Activated B cell treated with CpG ODN at 0.5 μM for 24 hours (primary cell): ENCODE results near the gene CAMSAP3. TPM values are rescaled to one million over a fixed set of nuclear protein-coding genes. Genes with fewer than 3 reads are reported as not detected.

Experiments
- ATAC-seq: fragments of 200-7000 bp; cut with Tn5 transposase; one replicate; pipeline ENCODE4 v1.10.0; 2021; ENCODE audit warnings: low read depth, mild to moderate bottlenecking, moderate library complexity
- CTCF ChIA-PET: fragments of 350-600 bp; sonication (Branson Sonifier 250); formaldehyde crosslinking; loops from one replicate; lab custom pipeline; 2021; ENCODE audit warnings: antibody characterized with exemption; lab: Charles Lee
- POLR2A ChIA-PET: fragments of 350-600 bp; sonication (Branson Sonifier 250); formaldehyde crosslinking; loops from one replicate; lab custom pipeline; 2021; ENCODE audit warnings: antibody characterized with exemption; lab: Charles Lee
- DNase-seq: peaks from one replicate; pipeline ENCODE4 v3.0.0; 2022
- H3K27ac Mint-ChIP-seq: one replicate; pipeline ENCODE4 v1.8.0; 2020; ENCODE audit warnings: mixed read lengths
- H3K27me3 Mint-ChIP-seq: one replicate; pipeline ENCODE4 v1.8.0; 2021; ENCODE audit warnings: mixed read lengths
- H3K36me3 Mint-ChIP-seq: one replicate; pipeline ENCODE4 v1.8.0; 2021; ENCODE audit warnings: low read depth, mixed read lengths
- H3K4me1 Mint-ChIP-seq: one replicate; pipeline ENCODE4 v1.8.0; 2021; ENCODE audit warnings: mixed read lengths
- H3K4me3 Mint-ChIP-seq: one replicate; pipeline ENCODE4 v1.8.0; 2020; ENCODE audit warnings: mild to moderate bottlenecking, mixed read lengths
- H3K9me3 Mint-ChIP-seq: one replicate; pipeline ENCODE4 v1.8.0; 2020; ENCODE audit warnings: mixed read lengths
- CTCF ChIP-seq: fragments of 200-600 bp; IDR thresholded peaks from one replicate; pipeline ENCODE4 v1.8.0; 2022; ENCODE audit warnings: antibody characterized with exemption, mild to moderate bottlenecking
- intact Hi-C: fragments of 100-400 bp; cut with micrococcal nuclease; formaldehyde crosslinking; loops from one replicate; pipeline ENCODE4 v1.15.1; 2024
- total RNA-seq: library from RNA; stranded (reverse); gene quantifications from 2 replicates; pipeline ENCODE4 v1.2.3, GENCODE V29; 2022

Gene CAMSAP3
- total RNA-seq, 1 donor from 2014 or later: 0.80 TPM

GRCh38 chr19:7620442-7621412 is 25.1 kb downstream of the CAMSAP3 start:
- no peak overlapping the region for H3K4me3 Mint-ChIP-seq
- intact Hi-C loops: no loop called here
- no peak for TF ChIP-seq CTCF
- no peaks in the 10 kb centered on the region for H3K27me3 Mint-ChIP-seq
- CTCF ChIA-PET: no interaction called here
- no peaks in the 10 kb centered on the region for H3K4me1 Mint-ChIP-seq
- peaks cover 67% of the 10 kb centered on the region for H3K36me3 Mint-ChIP-seq
- POLR2A ChIA-PET: no interaction called here
- no peak overlapping the region for H3K27ac Mint-ChIP-seq
- DNase-seq (no peak), ATAC-seq (no peak)
- H3K9me3 Mint-ChIP-seq: no peaks in the 10 kb centered on the region

GRCh38 chr19:7622933-7623685 is 27.4 kb downstream of the CAMSAP3 start:
- POLR2A ChIA-PET: interaction anchor here (0.8 kb wide), 1 partner anchor 14 kb away, joined by 5 read pairs; no protein-coding TSS in a partner anchor
- peaks cover 71% of the 10 kb centered on the region for H3K36me3 Mint-ChIP-seq

DNA sequence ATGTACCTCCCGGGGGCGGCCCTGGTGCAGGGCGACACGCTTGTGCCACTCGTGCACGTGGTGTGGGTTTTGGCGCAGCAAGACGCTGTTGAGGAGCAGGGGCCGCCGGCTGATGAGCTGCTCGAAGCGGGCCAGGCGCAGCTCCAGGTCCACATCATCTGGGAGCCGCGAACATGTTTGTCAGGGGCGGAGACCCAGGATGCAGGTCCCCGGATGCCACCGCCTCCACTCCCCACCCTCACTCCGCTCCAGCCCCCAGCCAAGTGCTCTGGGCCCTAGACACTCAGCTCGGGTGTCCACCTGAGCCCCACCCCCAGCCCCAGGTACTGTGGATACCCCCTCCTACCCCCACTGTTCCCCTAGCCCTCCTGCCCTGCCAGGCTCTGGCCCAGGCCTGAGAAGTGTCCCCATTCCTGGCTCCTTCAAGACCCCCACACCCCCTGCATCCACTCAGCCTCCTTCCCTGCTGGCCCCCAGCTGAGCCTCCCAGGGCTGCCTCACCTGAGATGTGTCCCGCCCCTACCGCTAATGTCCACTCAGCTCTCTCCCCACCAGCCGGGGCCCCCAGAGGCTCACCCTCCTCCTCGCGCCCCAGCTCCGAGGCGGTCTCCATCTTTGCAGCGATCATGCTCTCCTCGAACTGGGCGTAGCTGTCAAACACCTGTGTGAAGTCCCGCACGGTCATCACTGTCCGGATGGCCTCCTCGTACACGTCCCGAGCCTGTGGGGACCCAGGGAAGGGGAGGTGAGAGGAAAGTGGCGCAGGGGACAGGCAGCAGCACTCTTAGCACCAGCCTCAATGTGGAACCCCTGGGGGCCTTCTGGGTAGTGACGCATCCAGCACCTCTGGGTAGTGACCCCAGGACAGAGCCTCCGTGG is 28.3 kb downstream of the CAMSAP3 start:
- no peak for TF ChIP-seq CTCF
- H3K9me3 Mint-ChIP-seq: no peaks in the 10 kb centered on the region
- ChIA-PET CTCF (no interaction called here), POLR2A (interaction anchor here (0.7 kb wide), 1 partner anchor 16 kb away, joined by 10 read pairs; no protein-coding TSS in a partner anchor)
- DNase-seq (no peak), ATAC-seq (no peak)
- no peak overlapping the region for H3K27ac Mint-ChIP-seq
- H3K4me3 Mint-ChIP-seq: no peak overlapping the region
- no peaks in the 10 kb centered on the region for H3K27me3 Mint-ChIP-seq
- peaks cover 63% of the 10 kb centered on the region for H3K36me3 Mint-ChIP-seq
- intact Hi-C loops: no loop called here
- peaks cover 16% of the 10 kb centered on the region for H3K4me1 Mint-ChIP-seq

More at GRCh38 chr19:7622933-7623685, 27.4 kb downstream of the CAMSAP3 start:
- Mint-ChIP-seq H3K27ac (no peak overlapping the region), H3K27me3 (no peaks in the 10 kb centered on the region), H3K4me3 (no peak overlapping the region), H3K9me3 (no peaks in the 10 kb centered on the region), H3K4me1 (peaks cover 8% of the 10 kb centered on the region)
- intact Hi-C loops: no loop called here
- no peak for ATAC-seq
- TF ChIP-seq CTCF: no peak
- DNase-seq: no peak
- CTCF ChIA-PET: no interaction called here

DNA sequence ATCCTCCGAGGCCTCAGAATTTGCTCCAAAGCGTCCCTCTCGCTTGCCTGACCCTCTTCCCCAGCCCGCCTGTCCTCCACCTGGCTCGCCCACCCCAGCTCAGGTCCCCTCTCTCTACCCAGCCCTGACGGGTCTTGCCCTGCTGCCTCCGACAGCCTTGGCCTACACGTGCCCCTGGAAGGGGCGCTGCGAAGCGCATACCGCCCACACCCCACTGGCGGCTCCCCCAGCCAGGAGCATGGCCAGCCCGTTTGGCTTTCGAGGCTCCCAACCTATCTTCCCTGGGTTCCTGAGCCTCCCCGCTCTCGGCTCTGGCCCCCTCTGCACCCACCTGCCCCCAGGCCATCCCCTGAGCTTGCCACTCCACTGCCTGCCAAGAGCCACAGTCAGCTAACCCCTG is 29.1 kb downstream of the CAMSAP3 start:
- DNase-seq (no peak), ATAC-seq (no peak)
- Mint-ChIP-seq H3K36me3 (peaks cover 70% of the 10 kb centered on the region), H3K4me3 (no peak overlapping the region), H3K9me3 (no peaks in the 10 kb centered on the region), H3K27ac (no peak overlapping the region), H3K27me3 (no peaks in the 10 kb centered on the region), H3K4me1 (peaks cover 25% of the 10 kb centered on the region)
- intact Hi-C loops: no loop called here
- TF ChIP-seq CTCF: no peak
- POLR2A ChIA-PET: no interaction called here
- CTCF ChIA-PET: no interaction called here
